Fibroblast of mammary gland (primary cell): ENCODE results near the gene ASCL4.

Experiments
- DNase-seq: peaks from one replicate; pipeline ENCODE4 v3.0.0-alpha.2; 2010; ENCODE audit warnings: low read depth
- H3K4me3 ChIP-seq: 2 replicates; pipeline ENCODE4 v1.5.1; 2011; ENCODE audit warnings: low read depth, mild to moderate bottlenecking, low read length, moderate library complexity; ENCODE audit not compliant: control insufficient read depth
- TF ChIP-seq, protein P1 (sequence below): conservative IDR thresholded peaks from 2 replicates; pipeline ENCODE4 v1.5.1; 2011; ENCODE audit warnings: low read depth, low read length, inconsistent platforms; ENCODE audit not compliant: control insufficient read depth, insufficient read depth

ASCL4 gene

DNA sequence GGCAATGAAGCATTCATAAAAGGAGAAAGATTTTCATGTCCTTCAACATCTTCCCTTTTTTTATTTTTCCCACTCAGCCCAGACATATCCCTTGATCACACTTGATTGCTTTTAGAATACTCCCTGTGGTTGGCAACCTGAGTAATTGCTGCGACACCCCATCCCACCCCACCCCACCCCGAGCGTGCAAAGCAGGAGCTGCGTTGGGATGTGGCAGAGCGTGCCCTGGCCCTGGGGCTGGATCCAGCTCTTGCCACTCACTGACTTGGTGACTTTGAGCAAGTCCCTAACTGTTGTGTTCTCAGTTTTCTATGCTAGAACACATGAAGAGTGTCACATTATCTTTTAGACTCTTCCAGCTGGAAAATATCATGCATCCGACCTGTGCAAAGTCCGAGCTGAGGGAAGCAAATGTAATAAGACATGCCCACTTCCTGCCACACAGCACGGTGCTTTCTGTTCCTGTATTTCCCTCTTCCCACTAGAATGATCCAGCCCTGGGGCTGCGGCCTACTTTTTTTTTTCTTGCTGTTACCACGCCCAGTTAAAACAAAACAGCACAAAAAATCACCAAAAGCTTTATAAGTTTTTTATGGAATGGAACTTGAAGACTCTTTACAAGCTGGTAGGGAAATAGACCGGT, 4.0 kb downstream of the ASCL4 start:
- H3K4me3 ChIP-seq, result no peak overlapping the region
- TF ChIP-seq, protein P1, sequence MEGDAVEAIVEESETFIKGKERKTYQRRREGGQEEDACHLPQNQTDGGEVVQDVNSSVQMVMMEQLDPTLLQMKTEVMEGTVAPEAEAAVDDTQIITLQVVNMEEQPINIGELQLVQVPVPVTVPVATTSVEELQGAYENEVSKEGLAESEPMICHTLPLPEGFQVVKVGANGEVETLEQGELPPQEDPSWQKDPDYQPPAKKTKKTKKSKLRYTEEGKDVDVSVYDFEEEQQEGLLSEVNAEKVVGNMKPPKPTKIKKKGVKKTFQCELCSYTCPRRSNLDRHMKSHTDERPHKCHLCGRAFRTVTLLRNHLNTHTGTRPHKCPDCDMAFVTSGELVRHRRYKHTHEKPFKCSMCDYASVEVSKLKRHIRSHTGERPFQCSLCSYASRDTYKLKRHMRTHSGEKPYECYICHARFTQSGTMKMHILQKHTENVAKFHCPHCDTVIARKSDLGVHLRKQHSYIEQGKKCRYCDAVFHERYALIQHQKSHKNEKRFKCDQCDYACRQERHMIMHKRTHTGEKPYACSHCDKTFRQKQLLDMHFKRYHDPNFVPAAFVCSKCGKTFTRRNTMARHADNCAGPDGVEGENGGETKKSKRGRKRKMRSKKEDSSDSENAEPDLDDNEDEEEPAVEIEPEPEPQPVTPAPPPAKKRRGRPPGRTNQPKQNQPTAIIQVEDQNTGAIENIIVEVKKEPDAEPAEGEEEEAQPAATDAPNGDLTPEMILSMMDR, result no peak
- no peak for DNase-seq

DNA sequence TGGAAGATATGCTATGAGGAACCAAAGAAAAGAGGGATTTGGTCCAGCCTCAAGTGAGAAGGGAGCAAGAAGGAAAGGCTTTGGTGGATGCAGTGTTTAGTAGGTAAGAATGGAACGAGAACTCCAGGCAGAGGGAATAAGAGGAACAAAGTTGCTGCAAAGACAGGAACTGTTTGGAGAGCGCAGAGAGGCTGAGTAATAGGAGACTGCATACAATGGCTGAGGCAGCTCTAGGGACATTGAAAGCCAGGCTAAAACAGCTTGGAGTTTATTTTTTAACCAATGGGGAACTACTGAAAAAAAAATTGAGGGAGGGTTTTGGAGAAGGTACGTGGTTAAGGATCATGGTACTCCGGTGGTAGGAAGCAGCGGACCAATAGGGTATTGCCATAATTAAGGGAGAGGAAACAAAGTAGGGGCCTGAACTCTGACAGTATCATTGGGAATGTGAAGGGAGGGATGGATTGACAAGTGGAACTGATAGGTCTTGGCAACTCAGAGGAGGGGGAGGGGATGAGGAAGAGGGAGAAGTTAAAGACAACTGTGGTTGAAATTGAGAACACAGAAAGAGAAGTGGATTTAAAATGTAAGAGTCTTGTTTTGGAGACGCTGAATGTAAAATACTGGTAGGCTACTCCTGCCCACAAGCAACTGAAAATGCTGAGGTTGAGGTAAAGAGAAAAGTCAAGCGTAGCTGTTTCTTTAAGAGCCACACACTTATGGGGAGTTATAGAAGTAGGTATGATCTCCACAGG, 4.8 kb downstream of the ASCL4 start:
- no peak overlapping the region for H3K4me3 ChIP-seq
- TF ChIP-seq, protein P1, result no peak
- DNase-seq, result no peak

- DNase-seq, result no peak
- no peak overlapping the region for H3K4me3 ChIP-seq
- TF ChIP-seq, protein P1, result no peak
These were observed 5.8 kb downstream of the ASCL4 start for GRCh38 chr12:107780298-107780697.

DNA sequence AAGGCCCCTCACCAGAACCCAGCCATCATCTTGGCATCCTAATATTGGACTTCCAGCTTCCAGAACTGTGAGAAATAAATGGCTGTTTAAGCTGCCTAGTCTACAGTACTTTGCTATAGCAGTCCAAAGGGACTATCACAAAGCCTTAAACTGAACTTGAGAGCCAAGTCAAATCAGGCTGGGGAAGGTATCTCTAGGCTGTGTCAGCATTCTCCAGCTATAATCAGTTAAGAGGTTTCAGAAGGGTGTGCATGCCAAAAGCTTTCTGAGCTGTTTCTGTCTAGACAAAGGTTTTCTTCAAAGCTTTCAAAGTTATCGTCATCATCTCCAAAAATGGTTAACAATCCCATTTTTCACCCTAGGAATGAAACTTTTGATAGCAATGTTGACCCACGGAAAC, 7.6 kb downstream of the ASCL4 start:
- TF ChIP-seq, protein P1, result no peak
- no peak for DNase-seq
- H3K4me3 ChIP-seq, result no peak overlapping the region

- TF ChIP-seq, protein P1, result no peak
- H3K4me3 ChIP-seq, result no peak overlapping the region
- DNase-seq, result no peak
These were observed 9.2 kb downstream of the ASCL4 start for GRCh38 chr12:107783406-107784376.

GRCh38 chr12:107788281-107788680, 13.8 kb downstream of the ASCL4 start:
- DNase-seq, result no peak
- TF ChIP-seq, protein P1, result no peak
- H3K4me3 ChIP-seq, result no peak overlapping the region
